LNCAP (cell line): ENCODE measurements around the gene FGF19.

Experiments
- CTCF ChIP-seq: fragments of 450-650 bp; IDR thresholded peaks from 2 replicates; pipeline ENCODE4 v1.5.1; 2017; ENCODE audit warnings: mild to moderate bottlenecking

The FGF19 gene

GRCh38 chr11:69716891-69717747 is 13.3 kb upstream of the FGF19 start:
- TF ChIP-seq CTCF = no peak

- no peak for TF ChIP-seq CTCF
Measured at GRCh38 chr11:69716099-69716498, 12.3 kb upstream of the FGF19 start.

DNA sequence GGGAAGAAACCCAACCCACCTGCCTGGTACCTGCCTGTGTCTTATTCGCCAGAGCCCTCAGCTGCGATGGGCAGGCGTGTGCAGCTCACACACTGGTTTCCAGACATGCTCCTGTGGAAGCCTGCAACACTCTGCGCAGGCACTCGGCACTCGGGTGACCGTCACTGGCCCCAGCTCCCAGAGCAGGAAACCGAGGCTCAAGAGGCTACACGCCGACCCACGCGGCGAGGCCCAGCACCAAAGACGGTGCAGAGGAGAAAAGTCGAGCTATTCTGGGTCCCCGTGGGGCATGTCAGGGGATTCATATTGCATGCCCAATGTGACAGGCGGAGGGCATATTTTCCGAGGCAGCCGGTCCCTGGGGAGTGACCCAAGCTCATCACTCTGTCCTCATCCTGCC is 11.6 kb upstream of the FGF19 start:
- no peak for TF ChIP-seq CTCF

DNA sequence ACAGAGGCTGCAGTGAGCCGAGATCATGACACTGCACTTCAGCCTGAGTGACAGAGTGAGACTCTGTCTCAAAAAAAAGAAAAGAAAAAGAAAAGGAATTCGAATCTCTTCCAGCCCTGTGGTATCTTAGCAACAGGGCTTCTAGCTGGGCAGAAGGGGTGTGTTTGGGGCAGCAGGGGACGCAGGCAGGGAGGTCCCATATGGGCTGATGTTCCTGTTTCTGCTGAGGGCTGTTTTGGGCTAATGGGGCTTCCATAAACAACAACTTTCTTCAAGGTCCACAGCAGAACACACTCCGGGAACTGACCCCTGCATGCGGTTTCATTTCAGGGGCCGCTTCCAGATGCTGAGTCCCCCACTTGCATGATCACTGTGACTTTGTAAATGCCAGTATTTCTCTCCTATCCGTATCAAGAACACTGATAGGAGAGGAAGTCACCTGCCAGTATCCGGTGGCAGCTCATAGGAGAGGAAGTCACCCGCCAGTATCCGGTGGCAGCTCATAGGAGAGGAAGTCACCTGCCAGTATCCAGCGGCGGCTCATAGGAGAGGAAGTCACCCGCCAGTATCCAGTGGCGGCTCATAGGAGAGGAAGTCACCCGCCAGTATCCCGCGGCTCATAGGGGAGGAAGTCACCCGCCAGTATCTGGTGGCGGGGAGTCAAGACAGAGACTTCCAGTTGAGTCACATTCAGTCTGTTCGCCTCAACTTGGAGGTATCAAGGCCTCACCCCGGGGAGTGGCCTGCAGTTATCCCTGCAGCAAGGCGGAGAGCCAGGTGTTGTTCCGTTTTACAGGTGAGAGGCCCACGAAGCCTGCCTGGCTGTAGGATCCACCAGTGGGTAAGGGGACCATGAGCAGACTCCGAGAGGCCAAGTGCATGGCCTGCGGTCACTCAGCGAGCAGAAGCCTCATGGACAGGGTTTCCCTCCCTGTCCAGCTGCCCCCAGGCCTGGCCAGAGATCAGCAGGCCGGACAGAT is 8.3 kb upstream of the FGF19 start:
- TF ChIP-seq CTCF = no peak

DNA sequence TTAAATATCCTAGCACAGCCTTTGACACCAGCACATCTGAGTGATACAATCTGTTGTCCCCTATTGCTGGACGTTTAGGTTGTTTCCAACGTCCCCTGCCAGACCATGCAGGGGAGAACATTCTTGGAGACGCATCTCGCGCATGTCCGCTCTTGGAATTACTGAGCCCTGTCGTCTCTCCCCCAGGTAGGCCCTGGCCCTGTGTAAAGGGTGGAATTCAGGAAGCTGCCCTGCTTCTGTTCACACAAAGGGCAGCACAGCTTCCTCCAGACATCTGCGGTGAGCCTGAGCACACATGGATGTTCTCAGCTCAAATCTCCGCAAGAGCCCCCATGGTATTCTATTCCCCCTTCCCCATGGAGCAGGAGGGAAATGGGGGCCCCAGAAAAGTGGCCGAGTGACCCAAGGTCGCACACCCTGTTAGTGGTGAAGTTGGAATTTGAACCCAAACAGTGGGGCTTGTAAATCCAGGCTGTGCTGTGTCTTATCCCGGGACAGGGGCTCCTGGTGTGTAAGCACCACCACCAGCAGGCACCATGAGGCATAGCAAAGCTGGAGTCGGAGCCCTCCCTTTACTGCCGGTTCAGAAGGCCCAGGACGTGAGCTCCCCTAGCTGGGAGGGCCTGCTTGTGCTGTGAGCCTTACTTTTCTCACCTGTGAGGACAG is 5.0 kb upstream of the FGF19 start:
- no peak for TF ChIP-seq CTCF

GRCh38 chr11:69707176-69707575 is 3.4 kb upstream of the FGF19 start:
- TF ChIP-seq CTCF = no peak
